ENCODE data around the gene FBF1.
"Not testable (repeated sequence)": the region's sequence is repeated elsewhere in the genome, so short reads cannot be mapped to it uniquely, and the experiment has no call there.

The FBF1 gene

DNA sequence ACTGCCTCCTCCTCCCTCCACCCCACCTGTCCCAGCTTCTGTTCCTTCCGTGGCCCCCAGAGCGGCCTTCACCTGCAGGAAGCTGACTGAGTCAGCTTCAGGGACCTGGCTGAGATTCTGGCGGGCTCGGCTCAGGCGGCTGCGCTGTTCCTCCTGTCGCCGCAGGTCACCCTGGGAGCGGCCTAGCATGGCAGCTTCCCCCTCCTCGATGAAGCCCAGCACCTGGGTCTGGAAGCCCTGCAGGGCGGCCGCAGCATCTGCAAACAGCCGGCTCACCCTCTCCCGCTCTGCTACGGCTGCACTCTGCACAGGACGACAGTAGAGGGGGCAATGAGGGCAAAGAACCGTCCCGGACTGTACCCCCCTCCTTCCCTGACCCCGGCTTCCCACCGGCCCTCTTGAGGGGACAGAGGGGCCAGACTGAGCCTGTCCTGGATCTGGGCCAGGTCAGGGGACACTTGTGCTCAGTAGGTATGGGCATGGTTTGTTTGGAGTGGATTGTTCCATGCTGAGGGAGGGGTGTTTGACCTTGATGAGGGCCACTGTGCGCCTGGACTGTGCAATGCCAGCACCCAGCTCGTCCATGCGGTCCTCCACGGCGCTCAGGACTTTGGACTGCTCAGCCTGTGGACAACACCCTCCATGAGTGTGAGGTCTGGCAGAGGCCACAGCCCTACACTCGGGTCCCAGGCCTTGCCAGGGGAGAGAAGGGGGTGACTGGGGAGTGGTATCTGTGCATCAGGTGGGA is 64.5 kb downstream of the FBF1 start:
- DNase-seq (peak; percentile 72), ATAC-seq (peak; percentile 55)

DNA sequence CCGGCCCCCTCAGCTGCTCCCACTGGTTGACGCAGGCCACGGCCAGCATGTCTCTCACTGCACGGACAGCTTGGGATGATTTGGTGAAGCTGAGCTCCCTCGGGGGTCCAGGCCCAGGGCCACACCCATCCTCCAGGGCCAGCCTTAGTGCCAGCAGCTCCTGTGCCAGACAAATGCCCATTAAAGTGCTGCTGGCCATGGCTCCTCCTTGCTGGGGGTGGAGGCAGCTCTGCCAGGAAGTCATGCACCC is 65.0 kb downstream of the FBF1 start:
- DNase-seq (no peak), ATAC-seq (no peak)

DNA sequence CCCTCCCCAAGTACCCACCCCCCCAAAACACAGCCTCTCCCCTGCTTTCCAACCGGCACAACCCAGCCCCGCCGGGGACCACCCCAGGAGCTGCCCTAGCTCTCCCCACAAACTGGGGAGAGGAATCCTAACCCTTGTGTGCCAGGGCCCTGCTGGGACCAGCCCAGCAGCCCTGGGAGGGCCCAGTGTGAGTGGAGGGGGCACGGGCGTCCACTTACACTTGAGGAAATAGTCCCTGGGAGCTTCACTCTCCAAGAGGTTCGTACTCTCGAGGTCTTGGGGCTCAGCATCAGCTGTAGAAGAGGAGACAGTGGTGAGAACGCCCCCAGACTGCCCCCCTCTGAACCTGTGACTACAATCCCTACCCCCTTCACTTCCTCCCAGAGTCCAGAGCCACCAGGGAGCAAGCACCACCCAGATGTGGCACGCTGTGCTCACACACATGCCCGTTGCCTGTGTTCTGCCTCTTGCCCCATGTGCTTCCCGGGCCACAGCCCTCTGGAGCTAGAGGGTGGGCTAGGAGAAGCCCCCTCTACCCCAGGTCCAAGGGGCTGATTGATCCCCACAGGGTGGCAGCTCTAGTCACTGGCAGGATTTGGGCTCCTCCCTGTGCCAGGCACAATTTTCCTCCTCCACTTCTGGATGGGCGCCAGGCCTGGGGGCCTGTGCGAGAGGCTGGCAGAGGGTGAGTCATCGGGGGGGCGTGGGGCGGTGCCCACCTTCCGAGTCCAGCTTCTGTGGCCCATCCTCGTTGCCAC is 65.5 kb downstream of the FBF1 start:
- ATAC-seq (no peak), DNase-seq (peak; percentile 29)

DNA sequence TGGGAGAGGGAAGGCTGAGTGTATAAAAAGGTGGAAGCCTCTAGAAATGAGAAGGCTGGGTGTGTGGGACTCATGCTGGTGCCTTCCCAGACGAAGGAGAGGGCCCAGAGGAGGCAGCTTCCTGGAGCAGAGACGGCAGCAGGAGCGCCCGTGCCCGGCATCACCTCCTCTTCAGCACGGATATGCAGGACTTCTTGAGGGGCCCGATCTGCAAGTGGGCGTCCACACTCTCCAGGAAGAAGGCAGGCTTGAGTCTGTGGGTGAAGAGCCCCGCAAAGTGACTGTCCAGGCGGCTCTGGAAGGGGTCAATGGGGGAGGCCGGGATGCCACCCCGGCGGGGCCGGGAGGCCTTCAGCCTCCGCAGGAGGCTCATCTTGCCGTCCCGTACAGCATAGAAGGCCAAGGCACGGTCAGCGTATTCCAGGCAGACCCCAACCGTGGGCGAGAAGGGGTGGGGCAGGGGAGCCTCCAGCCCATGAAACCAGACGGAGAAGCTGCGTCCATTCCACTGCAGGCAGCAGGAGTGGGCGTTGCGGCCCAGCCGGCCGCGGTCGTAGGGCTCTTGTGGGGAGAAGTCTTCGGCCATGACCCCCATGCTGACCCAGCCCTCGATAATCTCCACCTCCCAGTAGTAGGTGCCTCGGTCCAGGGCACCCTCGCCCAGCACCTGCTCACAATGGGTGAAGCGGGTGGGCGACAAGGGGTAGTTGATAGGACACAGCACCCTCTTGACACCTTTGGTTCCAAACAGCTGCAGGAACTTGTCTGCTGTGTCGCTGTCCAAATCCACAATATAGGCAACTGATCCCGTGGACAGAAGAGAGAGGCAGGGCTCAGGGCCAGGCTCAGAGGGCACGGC is 66.3 kb downstream of the FBF1 start:
- ATAC-seq (no peak), DNase-seq (no peak)

DNA sequence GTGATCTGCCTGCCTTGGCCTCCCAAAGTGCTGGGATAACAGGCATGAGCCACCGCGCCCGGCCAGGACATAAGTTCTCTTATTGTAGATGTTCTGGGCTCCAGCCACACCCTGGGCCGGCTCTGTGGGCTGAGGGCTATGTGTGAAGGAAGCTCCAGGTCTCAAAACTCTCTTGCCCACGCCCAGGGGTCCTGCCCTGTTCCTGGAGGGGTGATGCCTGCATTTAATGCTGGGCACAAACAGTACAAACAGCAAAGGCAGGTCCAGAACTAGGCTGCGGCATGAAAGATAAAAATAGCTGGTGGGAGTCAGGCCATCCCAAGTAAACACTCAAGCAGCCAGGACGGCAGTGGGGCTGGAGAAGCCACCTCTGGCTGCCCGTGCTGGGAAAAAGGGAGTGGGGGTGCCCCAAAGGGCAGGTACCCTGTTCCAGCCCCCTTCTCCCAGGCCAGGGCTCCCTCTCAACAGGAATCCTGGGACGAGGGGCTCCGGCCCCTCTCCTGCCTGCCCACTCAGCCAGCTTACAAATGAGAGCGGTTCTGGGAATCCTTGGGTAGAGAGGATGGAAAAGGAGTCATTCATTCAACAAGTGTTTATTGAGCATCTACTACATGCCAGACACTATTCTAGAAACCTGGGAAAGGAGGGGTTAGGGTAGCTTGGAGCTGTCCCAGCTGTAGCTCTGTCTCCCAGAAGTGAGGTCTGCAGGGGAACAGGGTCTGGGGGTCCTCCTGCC is 67.1 kb downstream of the FBF1 start:
- no peak for DNase-seq
- ATAC-seq = no peak

DNA sequence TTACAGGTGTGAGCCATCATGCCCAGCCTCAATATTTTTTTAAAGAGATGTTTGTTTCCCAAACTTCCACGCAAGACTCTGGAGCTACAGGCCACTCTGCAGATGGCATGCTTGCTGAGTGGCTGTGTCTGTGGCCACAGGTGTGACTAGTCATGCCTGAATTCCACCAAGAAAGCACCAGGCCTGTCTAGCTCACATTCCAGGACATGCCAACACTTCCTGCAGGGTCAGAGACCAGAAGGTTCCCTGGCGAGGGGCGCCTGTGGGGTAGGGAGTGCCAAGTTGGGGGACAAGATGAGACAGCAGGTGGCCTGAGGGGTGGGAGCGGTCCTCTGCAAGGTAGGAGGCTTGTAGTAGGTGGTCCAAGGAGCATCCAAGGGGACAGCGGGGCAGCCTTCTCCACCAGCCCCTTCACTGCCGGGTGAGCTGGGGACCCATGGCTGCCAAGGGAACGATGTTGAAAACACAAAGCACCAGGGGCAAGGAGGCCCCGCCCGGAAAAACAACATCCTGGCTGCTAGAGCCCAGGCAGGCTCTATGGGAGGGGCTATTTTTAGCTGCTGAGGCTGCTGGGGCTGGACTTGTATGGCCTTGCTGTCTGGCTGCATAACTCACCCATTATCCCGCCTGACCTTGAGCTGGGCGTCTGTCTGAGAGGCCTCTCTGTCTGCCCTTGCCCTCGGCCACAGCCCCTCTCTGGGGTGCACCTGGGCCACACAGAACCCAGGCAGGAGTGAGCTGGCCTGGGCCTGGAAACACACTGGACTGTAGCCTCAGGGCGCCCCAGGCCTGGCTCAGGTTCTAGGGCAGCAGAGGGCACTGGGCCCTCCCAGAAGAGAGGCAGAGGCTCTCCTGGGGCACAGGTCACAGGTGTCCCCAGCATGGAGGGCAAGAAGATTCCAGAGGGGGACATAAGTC is 68.1 kb downstream of the FBF1 start:
- ATAC-seq = no peak
- peak; percentile 25 for DNase-seq

DNA sequence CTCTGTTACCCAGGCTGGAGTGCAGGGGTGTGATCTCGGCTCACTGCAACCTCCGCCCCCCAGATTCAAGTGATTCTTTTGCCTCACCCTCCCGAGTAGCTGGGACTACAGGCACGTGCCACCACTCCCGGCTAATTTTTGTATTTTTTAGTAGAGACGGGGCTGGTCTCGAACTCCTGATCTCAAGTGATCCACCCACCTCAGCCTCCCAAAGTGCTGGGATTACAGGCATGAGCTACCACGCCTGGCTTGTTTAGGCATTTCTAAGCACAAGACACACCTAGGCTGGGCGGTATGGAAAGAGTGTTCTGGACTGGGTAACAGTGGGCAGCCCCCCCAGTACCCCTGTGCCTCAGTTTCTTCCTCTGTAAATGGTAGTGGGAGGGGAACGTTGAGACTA is 70.6 kb downstream of the FBF1 start:
- not testable (repeated sequence) for DNase-seq, ATAC-seq

DNA sequence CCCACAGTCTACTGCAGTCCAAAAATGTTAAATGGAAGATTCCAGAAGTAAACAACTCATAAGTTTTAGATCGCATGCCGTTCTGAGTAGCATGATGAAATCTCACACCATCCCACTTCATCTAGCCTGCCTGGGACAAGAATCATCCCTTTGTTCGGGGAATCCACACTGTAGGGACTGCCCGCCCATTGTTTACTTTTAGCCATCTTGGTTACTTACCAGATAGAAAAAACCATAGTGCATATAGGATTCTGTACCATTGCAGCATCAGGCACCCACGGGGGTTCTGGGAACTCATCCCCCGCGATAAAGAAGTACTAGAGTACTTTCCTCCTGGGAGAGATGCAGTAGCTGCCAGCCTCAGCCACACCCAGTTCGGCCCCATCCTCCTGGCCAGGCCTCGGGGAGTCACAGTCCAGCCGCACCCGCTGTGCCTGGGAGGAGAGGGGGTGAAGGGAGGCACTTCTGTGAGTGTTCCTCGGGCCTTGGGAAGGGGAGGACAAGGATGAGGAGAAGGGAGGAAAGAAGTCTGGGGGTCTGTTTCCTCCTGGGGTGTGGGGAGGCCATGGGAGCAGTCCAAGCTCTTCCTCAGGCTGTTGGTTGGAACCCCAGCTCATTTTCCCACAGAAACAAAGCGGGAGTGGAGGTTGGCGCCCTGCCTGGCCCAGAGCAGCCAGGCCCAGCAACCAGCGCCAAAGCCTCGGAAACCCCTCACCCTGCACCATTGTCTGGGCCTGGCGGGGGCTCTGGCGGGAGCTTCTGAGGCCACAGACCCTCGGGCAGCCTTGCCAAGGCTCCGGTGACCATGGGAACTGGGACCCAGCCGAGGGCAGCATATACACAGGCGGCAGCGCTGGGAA is 71.3 kb downstream of the FBF1 start:
- ATAC-seq = no peak
- DNase-seq = no peak

DNA sequence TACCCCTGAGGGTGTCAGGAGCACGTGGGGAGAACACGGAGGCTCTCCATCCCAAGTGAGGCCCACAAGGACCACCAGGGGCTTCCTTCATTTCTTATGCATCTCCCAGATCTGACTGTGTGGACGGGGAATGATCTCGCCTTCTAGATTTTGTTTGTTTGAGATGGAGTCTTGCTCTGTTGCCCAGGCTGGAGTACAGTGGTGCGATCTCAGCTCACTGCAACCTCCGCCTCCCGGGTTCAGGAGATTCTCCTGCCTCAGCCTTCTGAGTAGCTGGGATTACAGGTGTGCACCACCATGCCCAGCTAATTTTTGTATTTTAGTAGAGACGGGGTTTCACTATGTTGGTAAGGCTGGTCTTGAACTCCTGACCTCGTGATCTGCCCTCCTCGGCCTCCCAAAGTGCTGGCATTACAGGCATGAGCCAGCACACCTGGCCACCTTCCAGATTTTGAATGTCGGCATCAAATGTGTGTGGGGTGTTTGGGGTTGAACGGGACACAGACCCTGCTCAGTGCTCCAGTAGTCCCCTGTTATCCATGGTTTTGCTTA is 72.0 kb downstream of the FBF1 start:
- ATAC-seq, DNase-seq: not testable (repeated sequence)

DNA sequence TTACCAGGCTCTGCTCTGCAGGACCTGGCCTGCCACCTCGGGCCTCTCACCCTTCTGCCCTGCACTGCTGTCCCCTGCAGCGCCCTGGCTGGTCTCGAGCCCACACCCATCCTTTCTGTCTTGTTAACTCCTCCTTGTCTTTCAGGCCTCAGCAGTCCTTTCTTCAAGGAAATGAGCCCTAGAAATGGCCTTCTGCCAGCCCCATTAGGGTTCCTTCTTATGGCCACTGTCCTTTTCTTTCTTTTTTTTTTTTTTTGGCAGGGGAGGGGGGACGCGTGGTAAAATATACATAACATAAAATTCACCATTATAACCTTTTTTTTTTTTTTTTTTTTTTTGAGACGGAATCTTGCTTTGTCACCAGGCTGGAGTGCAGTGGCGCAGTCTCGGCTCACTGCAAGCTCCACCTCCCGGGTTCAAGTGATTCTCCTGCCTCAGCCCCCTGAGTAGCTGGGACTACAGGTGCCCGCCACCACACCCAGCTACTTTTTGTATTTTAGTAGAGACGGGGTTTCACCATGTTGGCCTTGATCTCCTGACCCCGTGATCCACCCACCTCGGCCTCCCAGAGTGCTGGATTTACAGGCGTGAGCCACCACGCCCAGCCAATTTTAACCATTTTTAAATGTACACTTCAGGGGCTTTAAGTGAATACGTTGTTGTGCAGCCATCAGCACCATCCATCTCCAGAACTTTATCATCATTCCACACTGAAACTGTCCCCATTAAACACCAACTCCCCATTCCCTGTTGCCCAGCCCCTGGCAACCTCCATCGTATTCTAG is 75.2 kb downstream of the FBF1 start:
- DNase-seq, ATAC-seq: not testable (repeated sequence)

DNA sequence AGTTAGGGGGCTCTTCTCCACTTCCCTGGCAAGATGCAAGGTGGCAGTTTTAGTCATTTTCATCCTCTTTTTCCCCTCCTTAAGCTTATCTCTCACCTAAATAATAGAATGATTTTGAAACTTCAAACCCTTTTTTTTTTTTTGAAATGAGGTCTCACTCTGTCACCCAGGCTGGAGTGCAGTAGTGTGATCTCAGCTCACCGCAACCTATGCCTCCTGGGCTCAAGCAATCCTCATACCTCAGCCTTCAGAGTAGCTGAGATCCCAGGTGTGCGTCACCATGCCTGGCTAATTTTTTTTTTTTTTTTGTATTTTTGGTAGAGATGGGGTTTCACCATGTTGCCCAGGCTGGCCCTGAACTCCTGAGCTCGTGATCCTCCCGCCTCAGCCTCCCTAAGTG is 76.0 kb downstream of the FBF1 start:
- DNase-seq = not testable (repeated sequence)
- peak; percentile 29 for ATAC-seq

DNA sequence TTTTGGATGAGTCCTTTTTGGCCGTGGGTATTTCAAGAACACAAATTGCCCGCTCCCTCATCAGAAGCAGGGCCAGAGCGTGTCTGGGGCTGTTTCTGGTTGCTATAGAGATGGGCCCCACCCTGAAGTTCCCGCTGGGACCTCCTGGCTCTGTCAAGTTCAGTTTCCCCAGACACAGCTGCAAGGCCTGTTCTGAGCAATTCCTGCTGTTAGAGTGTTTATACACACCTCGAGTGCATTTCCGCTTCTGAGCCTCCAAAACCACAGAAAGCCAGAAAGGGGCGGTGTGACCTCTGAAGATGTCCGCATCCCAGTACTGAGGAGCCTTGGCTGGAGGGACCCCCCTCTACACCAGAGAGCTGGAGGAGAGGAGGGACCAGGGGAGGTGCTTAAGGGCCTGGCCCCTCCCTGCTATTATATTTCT is 76.4 kb downstream of the FBF1 start:
- DNase-seq = peak; percentile 57
- ATAC-seq = peak; percentile 86

DNA sequence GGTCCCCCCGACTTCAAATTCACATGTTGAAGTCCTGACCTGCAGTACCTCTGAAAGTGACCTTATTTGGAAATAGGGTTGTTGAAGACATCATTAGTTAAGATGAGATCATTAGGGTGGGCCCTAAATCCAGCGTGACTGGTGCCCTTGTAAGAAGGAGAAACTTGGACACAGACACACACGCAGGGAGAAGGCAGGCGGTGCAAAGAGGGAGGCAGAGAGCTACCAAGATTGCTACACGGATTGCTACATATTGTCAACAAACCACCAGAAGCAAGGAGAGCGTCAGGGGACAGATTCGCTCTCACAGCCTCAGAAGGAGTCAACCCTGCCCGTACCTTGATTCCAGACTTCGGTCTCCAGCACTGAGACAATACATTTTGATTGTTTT is 78.9 kb downstream of the FBF1 start:
- ATAC-seq (no peak), DNase-seq (no peak)

Data from stimulated activated naive CD8-positive, alpha-beta T cell treated with anti-CD3 and anti-CD28 coated beads, Interleukin-15, Interleukin-2, amounts not matched to agents 100 U/mL and 50 U/mL, for 24 hours (primary cell).